Measurements from ENCODE around the gene ZNF622.

Gene ZNF622

DNA sequence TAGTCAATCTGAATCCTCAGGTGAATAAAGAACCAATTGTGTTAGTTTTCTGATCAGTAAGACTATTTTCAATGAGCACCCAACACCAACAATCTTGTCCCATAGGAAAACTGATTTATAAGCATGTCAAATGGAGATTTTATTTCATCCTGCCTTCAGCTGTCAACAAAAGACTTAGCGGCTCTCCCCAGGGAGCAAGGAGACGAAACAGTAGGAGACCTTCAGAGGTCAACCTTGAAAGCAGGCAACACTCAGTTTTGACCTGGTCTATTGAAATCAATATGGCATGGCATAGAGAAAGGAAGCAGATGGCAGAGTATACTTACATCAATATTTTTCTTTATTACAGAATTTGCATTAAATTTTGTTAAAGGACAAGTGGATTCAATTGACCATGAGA lies 34.1 kb downstream of the ZNF622 start:
- TF ChIP-seq, protein P1, sequence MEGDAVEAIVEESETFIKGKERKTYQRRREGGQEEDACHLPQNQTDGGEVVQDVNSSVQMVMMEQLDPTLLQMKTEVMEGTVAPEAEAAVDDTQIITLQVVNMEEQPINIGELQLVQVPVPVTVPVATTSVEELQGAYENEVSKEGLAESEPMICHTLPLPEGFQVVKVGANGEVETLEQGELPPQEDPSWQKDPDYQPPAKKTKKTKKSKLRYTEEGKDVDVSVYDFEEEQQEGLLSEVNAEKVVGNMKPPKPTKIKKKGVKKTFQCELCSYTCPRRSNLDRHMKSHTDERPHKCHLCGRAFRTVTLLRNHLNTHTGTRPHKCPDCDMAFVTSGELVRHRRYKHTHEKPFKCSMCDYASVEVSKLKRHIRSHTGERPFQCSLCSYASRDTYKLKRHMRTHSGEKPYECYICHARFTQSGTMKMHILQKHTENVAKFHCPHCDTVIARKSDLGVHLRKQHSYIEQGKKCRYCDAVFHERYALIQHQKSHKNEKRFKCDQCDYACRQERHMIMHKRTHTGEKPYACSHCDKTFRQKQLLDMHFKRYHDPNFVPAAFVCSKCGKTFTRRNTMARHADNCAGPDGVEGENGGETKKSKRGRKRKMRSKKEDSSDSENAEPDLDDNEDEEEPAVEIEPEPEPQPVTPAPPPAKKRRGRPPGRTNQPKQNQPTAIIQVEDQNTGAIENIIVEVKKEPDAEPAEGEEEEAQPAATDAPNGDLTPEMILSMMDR (conservative IDR thresholded peaks at IDR 0.05; ENCODE audit: low read depth, low read length), result no peak

DNA sequence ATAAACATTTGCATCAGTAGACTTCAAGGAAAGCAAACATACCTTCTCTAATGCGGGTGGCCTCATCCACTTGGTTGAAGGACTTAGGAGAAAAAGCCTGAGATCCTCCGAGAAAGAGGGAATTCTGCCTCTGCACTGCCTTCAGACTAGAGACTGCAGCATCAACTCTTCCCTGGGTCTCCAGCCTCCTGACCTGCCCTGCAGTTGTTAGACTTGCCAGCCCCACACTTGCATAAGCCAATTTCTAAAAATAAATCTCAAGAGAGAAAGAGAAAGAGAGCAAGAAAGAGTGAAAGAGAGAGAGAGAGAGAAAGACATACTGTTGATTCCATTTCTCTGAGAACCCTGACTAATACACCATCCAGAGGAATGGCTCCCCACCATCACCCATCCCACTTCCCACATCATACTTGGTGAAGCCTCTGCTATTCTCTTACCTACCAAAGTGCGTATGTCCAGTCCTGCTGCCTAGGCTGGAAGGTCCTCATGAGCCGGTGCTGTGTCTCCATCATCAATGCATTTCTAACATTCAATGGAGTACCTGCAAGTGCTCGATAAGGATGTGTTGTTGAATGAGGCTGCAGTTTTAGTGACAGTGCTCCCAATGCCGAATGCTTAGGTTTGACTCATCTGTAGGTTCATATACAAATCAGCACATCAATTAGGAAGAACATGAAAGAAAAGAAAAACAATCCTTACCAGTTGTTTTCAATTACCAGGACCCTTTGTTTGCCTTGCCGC lies 35.1 kb downstream of the ZNF622 start:
- TF ChIP-seq, protein P1 (conservative IDR thresholded peaks at IDR 0.05; ENCODE audit: low read depth, low read length), result no peak

More for the DNA sequence above, 34.1 kb downstream of the ZNF622 start:
- H3K4me3 ChIP-seq (ENCODE audit: low read length), result no peak overlapping the region
- DNase-seq (ENCODE audit: low read depth), result no peak

DNA sequence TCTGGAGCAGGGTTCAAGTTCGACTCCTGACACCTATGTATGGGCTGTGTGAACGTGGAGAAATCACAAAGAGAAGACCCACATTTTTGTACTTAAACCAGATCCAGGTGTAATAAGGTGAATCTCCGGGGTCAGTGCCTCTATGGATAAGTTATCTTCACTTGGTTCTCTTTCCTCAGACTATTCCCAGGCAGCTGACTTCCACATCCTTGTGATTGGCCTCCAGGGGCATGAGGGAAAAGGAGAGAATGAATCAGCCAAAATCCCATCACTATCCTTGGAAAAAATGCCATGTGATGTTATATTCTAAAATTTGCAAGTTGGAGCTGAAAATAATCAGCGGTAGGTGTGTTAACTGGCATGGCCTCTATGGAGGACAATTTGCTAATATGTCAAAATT lies 37.2 kb downstream of the ZNF622 start:
- TF ChIP-seq, protein P1 (conservative IDR thresholded peaks at IDR 0.05; ENCODE audit: low read depth, low read length), result peak; percentile 7
- no peak for DNase-seq (ENCODE audit: low read depth)
- H3K4me3 ChIP-seq (ENCODE audit: low read length), result no peak overlapping the region

More for the DNA sequence above, 35.1 kb downstream of the ZNF622 start:
- H3K4me3 ChIP-seq (ENCODE audit: low read length), result no peak overlapping the region
- no peak for DNase-seq (ENCODE audit: low read depth)

DNA sequence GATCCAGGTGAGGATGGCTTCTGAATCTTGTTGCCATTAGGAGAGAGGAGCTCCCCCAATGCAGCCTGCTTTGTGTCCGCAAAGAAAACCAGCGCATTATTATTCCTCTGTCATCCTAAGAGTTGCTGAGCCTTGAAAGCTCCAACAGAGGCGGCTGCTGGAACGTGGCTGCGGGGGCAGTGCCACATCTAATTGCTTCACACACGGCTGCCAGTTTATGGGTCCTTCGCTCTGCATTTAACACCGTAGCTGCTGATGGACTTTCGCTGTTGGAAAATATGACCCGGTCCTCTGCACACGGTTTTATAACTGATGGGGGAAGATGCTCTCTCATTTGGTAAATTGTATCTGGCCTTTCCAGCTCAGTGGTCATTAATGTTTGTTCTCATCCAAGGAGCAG lies 38.0 kb downstream of the ZNF622 start:
- no peak overlapping the region for H3K4me3 ChIP-seq (ENCODE audit: low read length)
- DNase-seq (ENCODE audit: low read depth), result no peak
- TF ChIP-seq, protein P1 (conservative IDR thresholded peaks at IDR 0.05; ENCODE audit: low read depth, low read length), result no peak

DNA sequence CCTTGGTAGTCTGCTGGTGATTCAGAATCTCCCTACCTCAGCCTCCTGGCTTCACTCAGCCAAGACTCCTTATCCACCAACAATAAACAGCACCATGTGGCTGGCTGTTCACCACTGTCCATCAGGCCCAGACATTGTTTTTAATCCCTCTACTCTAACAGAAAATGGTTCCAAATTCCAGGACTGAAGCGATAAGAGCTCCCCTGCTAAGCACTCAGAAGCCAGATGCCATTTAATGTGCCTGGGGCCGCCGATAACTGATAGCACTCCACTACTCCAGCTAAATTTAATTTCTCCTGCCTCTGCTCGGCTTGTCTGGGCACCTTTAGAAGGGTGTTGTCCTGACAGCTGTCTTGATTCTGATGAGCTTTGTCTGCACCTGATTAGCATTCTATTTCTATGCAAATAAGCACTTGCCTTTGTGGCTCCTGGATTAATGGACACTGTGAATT lies 47.1 kb downstream of the ZNF622 start:
- TF ChIP-seq, protein P1 (conservative IDR thresholded peaks at IDR 0.05; ENCODE audit: low read depth, low read length), result no peak
- no peak for DNase-seq (ENCODE audit: low read depth)
- H3K4me3 ChIP-seq (ENCODE audit: low read length), result no peak overlapping the region

DNA sequence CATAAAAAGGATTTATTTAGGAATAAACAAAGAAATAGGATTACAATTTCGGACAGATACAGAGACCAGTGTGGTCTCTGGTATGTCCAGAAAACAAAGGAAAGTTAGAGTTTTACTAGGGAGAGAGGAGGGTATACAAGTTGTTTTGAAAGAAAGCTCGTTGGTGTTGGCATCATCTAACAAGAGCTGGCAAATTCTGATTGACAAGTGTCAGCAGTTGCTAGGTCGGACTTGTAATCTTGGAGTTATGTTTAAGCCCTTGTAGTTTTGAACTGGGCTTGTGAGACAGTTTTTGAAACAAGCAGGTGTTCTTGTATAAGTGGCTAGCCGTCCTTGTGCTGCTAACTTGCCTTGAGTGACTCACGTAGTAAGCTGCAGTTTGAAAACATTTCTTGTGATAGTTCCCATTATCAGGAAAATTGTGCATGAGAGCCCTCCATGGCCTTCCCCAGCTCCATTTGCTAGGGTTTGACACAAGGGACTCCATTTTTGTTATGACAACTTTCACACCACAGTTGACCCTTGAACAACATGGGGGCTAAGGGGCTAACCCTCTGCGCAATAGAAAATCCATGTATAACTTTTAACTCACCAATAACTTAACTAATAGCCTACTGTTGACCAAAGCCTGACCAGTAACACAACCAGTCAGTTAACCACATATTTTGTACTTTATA lies 48.1 kb downstream of the ZNF622 start:
- DNase-seq (ENCODE audit: low read depth), result no peak
- TF ChIP-seq, protein P1 (conservative IDR thresholded peaks at IDR 0.05; ENCODE audit: low read depth, low read length), result no peak
- no peak overlapping the region for H3K4me3 ChIP-seq (ENCODE audit: low read length)

DNA sequence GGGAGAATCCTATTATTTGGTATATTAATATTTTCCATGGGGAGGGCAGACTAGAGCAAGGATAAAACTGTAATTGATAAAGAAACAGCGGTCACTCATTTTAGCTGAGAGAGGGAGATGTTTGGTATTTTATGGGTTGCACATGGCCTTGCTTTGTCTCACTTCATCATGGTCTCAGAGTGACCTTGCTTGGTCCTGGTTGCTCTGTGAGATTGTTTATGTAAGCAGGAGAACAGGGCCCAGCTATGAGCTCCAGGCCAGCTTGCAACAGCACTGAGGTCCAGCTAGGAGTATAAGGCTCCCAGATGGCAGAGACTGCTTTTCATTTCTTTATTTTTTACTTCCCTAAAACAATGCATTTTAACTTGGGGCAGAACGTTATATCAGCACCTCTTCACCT lies 50.7 kb downstream of the ZNF622 start:
- no peak for DNase-seq (ENCODE audit: low read depth)
- TF ChIP-seq, protein P1 (conservative IDR thresholded peaks at IDR 0.05; ENCODE audit: low read depth, low read length), result no peak
- no peak overlapping the region for H3K4me3 ChIP-seq (ENCODE audit: low read length)

All from retinal pigment epithelial cell (primary cell).